NCI-H1105 treated with DMSO at 0.1 percent for 48 hours (cell line): ENCODE measurements around the gene ABHD8.
A peak's percentile ranks its signal among the peaks of the same experiment; 100 is the strongest.

Experiments used
- DNase-seq: peaks from one replicate; lab custom pipeline; 2025; lab: John Stamatoyannopoulos, UW

The ABHD8 gene, protein sequence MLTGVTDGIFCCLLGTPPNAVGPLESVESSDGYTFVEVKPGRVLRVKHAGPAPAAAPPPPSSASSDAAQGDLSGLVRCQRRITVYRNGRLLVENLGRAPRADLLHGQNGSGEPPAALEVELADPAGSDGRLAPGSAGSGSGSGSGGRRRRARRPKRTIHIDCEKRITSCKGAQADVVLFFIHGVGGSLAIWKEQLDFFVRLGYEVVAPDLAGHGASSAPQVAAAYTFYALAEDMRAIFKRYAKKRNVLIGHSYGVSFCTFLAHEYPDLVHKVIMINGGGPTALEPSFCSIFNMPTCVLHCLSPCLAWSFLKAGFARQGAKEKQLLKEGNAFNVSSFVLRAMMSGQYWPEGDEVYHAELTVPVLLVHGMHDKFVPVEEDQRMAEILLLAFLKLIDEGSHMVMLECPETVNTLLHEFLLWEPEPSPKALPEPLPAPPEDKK

DNA sequence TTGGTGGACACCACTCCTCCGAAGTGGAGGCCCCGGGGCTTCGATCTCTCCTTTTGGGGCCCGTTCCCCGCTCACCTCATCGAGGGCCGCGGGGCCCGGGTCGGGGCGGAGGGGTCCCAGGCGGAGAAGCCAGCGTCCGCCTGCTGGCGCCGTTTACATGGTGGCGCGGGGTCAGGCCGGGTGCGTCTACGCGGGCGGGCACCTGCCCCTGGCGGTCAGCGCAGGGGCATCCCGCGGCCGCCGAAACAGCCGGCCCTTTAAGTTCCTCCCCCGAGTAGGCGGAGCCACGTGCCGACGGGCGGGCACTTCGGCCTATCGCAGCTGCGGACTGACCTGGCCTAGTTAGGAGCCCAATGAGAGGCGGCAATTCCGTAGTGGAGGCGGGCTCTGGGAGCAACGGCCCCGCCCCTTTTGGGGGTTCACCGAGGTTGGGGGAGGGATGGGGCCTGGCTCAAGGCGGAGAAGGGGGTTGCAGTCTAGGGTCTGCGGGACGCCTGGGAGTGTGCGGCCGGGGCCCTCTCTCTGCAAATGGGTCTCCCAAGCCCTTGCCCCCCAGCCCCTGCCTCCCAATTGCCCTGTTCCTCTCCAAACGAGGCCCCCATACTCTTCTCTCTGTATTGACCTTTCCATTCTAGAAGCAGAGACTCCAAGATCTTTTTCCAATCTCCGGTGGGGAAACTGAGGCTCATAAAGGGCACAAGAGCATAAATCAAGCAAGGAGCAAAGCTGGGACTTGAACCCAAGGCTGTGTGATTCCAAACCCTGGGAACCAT is at the start of gene ABHD8:
Gene ABHD8, minus strand, starts transcription at position 259 of the 773 bp plus-strand sequence. CDS start 1,809 bp downstream, outside the sequence.
- peak; percentile 93 for DNase-seq

- no peak for DNase-seq
Observed at GRCh38 chr19:17352608-17353280, 49.5 kb upstream of the ABHD8 start.

DNA sequence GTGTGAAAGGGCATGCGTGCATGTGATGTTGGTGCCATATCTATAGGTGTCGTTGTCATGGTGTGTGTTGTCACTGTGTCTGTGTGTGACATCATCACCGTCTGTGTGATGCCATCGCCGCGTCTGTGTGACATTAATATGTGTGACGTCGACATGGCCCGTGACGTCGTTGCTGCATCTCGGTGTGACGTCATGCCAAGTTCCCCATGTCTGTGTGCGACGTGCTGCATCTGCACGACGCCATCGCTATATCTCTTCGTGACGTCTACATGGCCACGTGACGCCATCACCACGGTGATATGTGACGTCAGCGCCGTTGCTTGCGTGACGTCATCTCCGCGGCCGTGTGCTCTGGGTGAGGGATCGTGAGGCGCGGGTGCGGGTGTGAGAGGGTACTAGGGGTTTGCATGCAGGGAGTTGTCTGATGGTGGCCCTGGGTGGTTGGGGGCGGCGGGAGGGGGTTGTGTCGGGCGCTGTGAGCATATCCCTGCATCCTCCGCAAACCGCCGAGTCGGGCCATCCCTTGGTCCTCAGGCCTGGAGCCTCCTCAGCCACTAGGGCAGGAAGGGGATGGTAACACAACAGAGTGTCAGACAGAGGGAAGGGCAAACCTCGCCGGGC is 48.7 kb upstream of the ABHD8 start:
- no peak for DNase-seq

DNA sequence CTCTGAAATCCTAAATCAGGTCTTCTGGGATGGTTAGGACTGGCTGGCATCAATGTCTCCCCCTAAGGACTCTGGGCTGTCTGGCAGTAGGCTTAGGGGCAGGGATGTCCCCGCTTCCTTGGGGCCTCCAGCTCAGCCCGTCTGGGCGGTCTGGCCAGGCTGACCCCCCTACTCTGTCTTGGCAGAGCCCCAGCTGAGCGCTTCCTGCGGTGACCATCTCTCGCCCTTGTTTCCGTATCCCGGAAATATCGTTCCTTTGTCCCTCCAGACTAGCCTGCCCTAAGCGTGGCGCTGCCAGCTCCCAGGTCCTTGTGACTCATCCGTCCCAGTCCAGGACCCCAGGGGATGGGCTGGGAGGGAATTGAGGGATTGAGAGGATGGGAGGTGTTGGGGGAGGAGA is 45.5 kb upstream of the ABHD8 start:
- DNase-seq = no peak

- DNase-seq = no peak
Observed at GRCh38 chr19:17347877-17348276, 44.7 kb upstream of the ABHD8 start.

- no peak for DNase-seq
Observed at GRCh38 chr19:17347361-17347760, 44.1 kb upstream of the ABHD8 start.

- DNase-seq = peak; percentile 64
Observed at GRCh38 chr19:17346109-17346671, 43.0 kb upstream of the ABHD8 start.

DNA sequence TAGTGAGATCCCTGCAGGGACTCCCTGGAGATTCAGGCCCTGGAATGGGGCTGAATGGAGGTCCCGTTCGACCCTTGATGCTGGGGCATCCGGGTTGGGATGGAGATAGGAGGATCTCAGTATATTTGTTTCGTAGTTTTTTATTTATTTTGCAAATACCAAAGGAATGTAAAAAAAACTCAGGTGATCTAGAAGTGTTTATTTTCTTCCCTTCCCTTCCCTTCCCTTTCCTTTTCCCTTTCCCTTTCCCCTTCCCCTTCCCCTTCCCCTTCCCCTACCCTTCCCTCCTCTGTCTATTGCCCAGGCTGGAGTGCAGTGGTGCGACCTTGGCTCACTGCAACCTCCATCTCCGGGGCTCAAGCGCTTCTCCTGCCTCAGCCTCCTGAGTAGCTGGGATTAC is 38.6 kb upstream of the ABHD8 start:
- DNase-seq = no peak

DNA sequence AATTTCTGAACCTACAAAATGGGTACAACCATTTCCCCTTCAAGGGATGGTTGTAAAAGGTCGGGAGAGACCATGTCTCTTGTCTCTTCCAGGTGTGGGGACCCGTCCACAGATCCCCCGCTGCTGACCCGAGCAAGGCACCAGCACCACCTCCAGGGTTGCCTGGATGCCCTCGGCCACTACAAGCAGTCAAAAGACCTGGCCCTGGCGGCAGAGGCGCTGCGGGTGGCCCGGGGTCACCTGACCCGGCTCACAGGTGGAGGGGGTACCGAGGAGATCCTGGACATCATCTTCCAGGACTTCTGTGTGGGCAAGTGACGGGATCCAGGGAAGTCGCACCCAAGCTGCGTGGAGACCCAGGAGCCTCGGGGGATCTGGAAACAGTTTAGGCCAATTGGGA is 38.2 kb upstream of the ABHD8 start:
- no peak for DNase-seq

DNA sequence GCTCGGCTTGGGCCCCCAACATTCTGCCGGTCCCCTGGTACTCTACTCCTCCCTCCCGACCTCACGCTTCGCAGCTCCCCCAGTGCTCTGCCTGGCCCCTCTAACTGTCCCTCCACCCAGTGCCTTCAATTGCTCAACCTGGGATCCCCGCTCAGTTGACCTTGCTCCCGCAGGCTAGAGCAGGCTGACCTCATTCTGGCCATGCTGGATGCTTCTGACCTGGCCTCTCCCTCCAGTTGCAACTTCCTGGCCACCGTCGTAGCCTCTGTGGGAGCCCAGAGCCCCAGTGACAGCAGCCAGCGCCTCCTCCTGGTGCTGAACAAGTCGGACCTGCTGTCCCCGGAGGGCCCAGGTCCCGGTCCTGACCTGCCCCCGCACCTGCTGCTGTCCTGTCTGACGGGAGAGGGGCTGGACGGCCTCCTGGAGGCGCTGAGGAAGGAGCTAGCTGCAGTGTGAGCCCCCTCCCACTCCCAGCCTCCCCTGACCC is 37.7 kb upstream of the ABHD8 start:
- no peak for DNase-seq

DNA sequence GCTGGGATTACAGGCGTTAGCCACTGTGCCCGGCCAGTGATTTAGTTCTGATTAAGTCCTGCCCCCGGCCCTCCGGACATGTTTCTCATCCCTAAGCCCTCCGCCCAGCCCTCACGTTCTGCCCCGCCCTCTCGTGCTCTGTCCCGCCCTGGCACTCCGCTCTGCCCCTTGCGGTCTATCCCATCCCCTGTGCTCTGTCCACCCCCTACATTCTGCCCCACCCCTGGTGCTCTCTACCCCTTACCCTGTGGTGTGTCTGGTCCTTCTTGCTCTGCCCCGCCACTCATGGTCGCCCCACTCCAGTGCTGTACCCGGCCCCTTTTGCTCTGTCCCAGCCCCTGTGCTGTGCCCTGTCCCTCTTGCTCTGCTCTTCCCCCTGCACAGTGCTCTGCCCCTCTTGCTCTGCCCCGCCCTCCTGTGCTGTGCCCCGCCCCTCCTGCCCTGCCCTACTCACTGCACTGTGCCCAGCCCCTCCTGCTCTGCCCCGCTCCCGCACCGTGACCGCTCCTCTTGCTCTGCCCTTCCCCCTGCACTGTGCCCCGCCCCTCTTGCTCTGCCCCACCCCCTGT is 37.2 kb upstream of the ABHD8 start:
- DNase-seq = no peak

DNA sequence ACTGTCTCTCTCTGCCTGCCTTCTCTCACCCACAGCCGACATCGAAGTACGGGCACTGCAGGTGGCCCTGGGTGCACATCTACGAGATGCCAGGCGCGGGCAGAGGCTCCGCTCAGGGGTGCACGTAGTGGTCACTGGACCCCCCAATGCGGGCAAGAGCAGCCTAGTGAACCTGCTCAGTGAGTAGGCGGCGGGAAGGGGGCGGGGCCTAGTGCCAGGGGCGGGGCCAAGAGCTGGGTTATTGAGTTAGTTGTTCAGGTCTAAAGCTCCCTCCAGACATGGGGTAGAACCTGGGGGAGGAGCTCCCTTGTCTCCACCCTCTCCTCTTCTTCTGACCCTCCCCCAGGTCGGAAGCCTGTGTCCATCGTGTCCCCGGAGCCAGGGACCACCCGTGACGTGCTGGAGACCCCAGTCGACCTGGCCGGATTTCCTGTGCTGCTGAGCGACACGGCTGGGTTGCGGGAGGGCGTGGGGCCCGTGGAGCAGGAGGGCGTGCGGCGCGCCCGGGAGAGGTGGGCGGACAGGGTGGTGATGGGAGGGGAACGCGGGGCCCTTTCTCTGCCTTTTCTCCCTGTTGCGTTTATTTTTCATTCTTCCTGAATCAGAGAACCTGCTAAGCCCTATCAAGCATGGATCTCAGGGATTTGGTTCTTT is 36.0 kb upstream of the ABHD8 start:
- no peak for DNase-seq

GRCh38 chr19:17338433-17339078 is 35.3 kb upstream of the ABHD8 start:
- no peak for DNase-seq

DNA sequence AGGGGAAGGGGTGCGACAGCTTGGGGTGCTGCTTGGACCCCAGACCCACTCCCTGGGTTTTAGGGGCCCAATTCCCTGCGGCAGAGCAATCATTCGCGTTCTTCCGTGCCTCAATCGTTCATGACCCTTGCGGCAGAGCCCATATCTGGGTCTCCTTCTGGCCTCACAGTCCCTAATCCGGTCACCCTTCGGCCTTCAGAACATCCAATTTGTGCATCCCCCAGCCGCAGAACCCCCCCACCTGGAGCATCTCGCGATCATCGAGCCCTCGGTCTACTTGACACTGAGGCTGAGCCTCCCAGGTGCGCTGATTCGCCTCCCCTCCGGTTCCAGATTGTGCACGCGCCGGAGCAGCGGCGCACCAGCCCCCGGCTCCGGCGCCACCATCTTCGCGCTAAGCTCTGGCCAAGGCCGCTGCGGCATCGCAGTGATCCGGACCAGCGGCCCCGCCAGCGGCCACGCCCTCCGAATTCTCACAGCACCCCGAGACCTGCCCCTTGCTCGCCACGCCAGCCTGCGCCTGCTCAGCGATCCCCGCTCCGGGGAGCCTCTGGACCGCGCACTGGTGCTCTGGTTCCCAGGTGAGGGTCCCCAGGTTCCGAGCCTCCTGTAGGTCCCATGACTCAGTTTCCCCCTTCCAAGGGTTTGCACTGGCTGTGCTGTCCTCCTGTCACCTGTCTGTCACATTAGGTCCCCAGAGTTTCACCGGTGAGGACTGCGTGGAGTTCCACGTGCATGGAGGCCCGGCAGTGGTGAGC is 34.6 kb upstream of the ABHD8 start:
- DNase-seq = no peak

- DNase-seq = peak; percentile 99
Observed at GRCh38 chr19:17336872-17337674, 33.8 kb upstream of the ABHD8 start, which contains the start of gene GTPBP3. Gene GTPBP3 (plus strand): TSS chr19:17337553. CDS start chr19:17337612, 59 bp downstream.

DNA sequence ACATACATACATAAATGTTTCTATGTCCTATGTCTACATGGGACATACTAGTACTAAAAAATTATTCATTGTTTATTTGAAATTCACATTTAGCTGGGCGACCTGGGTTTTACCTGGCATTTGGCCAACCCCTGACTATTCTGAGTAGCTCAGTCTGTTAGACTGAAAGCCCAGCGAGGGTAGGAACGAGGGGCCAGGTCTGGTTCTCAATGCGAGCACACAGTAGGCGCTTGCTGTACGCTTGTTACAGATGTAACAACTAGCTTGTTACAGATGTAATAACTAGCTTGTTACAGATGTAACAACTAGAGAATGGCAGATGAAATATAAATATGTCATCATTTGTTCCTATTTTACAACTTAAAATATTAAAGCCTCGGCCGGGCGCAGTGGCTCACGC is 32.4 kb upstream of the ABHD8 start:
- no peak for DNase-seq

GRCh38 chr19:17334414-17335409 is 31.5 kb upstream of the ABHD8 start, which contains the start of gene ANO8:
Gene ANO8 (minus strand): TSS chr19:17334855. CDS start chr19:17334670, 185 bp downstream.
- peak; percentile 91 for DNase-seq
